ENCODE data around the gene ARHGAP31. TPM values are rescaled to one million over a fixed set of nuclear protein-coding genes. Genes with fewer than 3 reads are reported as not detected.

Gene ARHGAP31
- total and polyA plus RNA-seq, 8 donors, result 31.5 to 70.3 (median 42.3) TPM

DNA sequence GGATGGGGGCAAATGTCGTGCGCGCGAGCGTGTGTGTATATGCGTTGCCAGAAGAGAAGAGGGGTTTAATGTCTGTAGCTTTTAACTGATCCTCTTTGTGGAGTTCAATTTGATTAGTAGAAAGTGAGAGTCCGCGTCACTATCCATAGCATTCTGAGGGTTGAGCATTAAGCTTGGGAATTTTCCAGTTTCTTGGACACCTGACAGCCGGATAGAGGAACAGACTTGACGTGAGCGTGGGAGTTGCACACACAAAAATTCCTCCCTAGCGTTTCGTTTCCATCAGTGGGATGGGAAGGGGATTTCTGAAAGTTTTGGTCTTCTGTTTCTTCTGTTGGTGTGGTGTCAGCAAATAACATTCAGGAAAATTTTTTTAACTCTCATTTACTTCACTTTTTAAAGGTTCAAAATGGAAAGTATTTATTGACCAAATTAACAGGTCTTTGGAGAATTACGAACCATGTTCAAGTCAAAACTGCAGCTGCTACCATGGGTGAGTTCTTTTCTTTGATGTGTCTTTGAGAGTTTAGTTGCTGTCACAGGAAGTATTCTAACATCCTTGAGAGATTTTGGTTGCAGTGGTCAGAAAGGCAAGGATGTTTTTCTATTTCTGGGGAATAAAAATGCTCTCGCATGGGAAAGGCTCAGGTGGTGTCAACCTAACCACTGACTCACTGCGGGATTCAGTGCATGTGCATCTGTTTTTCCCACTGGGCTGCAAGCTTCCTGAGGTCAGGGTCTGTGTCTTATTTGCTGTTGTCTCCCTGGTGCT is 175.4 kb downstream of the ARHGAP31 start:
- Histone ChIP-seq H3K36me3 (peaks cover 0 to 33% of the 10 kb centered on the region in 2 donors), H3K9me3 (no peaks in the 10 kb centered on the region), H3K27ac (peak overlapping the region; percentile 68 to 77), H3K4me1 (peaks cover 9 to 23% of the 10 kb centered on the region in 2 donors), H3K4me3 (peak overlapping the region; percentile 76 to 94), H3K27me3 (no peaks in the 10 kb centered on the region)
- intact Hi-C loops (cut with DNase I), result no loop called here
- TF ChIP-seq, protein P1, sequence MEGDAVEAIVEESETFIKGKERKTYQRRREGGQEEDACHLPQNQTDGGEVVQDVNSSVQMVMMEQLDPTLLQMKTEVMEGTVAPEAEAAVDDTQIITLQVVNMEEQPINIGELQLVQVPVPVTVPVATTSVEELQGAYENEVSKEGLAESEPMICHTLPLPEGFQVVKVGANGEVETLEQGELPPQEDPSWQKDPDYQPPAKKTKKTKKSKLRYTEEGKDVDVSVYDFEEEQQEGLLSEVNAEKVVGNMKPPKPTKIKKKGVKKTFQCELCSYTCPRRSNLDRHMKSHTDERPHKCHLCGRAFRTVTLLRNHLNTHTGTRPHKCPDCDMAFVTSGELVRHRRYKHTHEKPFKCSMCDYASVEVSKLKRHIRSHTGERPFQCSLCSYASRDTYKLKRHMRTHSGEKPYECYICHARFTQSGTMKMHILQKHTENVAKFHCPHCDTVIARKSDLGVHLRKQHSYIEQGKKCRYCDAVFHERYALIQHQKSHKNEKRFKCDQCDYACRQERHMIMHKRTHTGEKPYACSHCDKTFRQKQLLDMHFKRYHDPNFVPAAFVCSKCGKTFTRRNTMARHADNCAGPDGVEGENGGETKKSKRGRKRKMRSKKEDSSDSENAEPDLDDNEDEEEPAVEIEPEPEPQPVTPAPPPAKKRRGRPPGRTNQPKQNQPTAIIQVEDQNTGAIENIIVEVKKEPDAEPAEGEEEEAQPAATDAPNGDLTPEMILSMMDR (IDR thresholded peaks at IDR 0.05), result no peak
- DNase-seq (peak in 1 of 4 donors; percentile 26), ATAC-seq (peak; percentile 28)

Other genes with a start within 250 kb of the ARHGAP31 start
- gene TEX55, start 148.2 kb upstream of the ARHGAP31 start, total RNA-seq, result not detected
- gene TEX55, start 148.2 kb upstream of the ARHGAP31 start, polyA plus RNA-seq (ENCODE audit: insufficient read length in 6 of 6), result not detected
- under 1 TPM in 1 of 2 donors, not detected in 1; 0.18 TPM for gene UPK1B, start 120.8 kb upstream of the ARHGAP31 start, total RNA-seq
- gene UPK1B, start 120.8 kb upstream of the ARHGAP31 start, polyA plus RNA-seq (ENCODE audit: insufficient read length in 6 of 6), result under 1 TPM; 0.24 to 0.99 (median 0.52) TPM
- gene B4GALT4, start 53.5 kb upstream of the ARHGAP31 start, total RNA-seq, result 10 to 100 TPM; 14.9 to 19.3 TPM
- gene B4GALT4, start 53.5 kb upstream of the ARHGAP31 start, polyA plus RNA-seq (ENCODE audit: insufficient read length in 6 of 6), result 10 to 100 TPM; 23.4 to 35.4 (median 31.3) TPM
- 10 to 100 TPM; 56.6 to 65.0 TPM for gene TMEM39A, start 169.2 kb downstream of the ARHGAP31 start, total RNA-seq
- gene TMEM39A, start 169.2 kb downstream of the ARHGAP31 start, polyA plus RNA-seq (ENCODE audit: insufficient read length in 6 of 6), result 10 to 100 TPM; 62.0 to 78.5 (median 70.0) TPM
- gene POGLUT1, start 174.6 kb downstream of the ARHGAP31 start, total RNA-seq, result 10 to 100 TPM; 15.3 to 21.7 TPM
- 10 to 100 TPM; 26.4 to 34.0 (median 31.8) TPM for gene POGLUT1, start 174.6 kb downstream of the ARHGAP31 start, polyA plus RNA-seq (ENCODE audit: insufficient read length in 6 of 6)
- gene TIMMDC1, start 204.2 kb downstream of the ARHGAP31 start, total RNA-seq, result 100 to 1,000 TPM; 107 to 113 TPM
- gene TIMMDC1, start 204.2 kb downstream of the ARHGAP31 start, polyA plus RNA-seq (ENCODE audit: insufficient read length in 6 of 6), result 10 to 100 TPM; 87.5 to 93.0 (median 90.9) TPM